Ecto neural progenitor cell (in vitro differentiated cells): Measurements from ENCODE around the gene TRAT1.

Experiments
- DNase-seq: peaks from one replicate; pipeline ENCODE4 v3.0.0-alpha.2; 2018; ENCODE audit warnings: low spot score

The TRAT1 gene

GRCh38 chr3:108861401-108861800, 38.8 kb downstream of the TRAT1 start:
- no peak for DNase-seq

DNA sequence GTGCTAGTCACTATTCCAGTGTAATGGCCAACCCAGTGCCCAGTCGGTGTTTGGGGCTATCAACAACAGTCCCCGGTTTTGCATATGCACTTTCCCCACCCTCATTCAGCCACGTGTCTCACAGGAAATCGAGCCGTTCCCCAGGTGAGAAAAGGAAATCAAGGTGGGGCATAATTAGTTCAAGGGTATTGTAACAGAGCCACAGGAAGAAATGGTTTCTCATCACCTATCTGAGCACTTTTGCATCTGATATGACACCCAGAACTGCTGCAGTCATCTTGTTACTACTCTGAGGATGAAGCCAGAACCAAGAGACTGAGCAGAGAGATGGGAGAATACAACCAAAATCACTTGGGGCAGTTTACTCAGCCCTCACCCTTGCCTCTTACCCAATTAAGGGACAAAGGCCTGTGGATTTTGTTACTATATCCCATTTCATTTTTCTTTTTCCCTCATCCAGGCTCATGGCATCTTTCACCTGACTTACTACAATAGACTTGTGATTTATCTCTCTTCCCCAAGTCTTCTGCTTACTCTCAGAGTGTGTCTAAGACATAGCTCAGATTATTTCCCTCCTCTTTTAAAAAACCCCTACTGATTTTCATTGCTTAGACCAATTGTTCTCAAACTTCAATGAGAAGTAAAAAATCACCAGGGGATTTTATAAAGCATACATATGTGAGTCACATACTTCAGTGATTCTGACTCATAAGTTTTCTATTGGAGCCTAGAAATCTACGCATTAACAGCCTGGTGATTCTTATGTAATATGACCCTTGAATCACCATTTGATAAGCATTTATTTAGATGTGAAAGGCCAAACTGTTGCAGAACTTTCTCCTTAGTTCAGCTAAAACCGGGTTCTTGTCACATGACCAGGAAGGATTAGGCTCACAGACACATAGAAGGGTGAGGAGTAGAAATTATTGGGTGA, 40.5 kb downstream of the TRAT1 start:
- no peak for DNase-seq

DNA sequence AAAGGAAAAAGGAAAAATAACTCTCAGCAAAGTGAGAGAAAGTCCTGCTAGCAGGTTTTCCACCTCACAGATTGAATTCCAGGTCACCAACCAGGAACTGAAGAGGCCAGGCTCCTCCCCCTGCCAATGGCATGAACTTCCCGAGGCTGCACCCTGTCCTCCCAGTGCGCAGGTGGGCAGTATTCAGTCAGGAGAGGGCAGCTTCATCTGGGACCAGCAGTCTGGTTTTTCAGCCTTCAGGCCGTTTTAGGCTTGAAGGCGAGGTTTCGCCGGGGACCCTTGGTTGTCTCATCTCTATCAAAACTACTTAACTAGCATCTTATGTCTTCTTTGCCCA, 41.2 kb downstream of the TRAT1 start:
- no peak for DNase-seq

GRCh38 chr3:108877901-108878300, 55.3 kb downstream of the TRAT1 start:
- no peak for DNase-seq

GRCh38 chr3:108879915-108880314, 57.3 kb downstream of the TRAT1 start:
- DNase-seq = no peak

DNA sequence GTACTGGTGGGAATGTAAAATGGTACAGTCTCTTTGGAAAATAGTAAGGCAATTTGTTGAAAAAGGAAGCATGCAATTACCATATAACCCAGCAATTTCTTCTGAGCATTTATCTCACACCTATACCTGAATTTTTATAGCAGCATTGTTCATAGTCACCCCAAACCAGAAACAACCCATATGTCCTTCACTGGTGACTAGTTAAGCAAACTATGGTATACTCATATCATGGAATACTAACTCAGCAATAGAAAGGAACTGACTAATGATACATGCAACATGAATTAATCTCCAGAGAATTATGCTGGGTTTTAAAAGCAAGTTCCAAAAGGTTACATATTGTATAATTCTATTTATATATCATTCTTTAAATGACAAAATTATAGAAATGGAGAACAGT, 60.2 kb downstream of the TRAT1 start:
- no peak for DNase-seq

DNA sequence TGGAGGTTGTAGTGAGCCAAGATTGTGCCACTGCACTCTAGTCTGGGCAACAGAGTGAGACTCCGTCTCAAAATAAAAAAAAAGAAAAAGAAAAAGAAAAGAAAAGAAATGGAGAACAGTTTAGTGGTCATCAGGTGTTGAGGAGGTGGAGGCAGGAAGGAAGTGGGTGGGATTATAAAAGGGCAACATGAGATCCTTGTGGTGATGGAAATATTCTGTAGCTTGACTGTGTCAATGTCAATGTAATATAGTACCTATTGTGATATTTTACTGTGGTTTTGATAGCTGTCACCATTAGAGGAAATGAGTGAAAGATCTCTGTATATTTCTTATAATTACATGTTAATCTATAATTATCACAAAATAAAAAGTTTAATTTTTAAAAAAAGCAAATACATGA, 60.8 kb downstream of the TRAT1 start:
- no peak for DNase-seq

GRCh38 chr3:108887121-108887520, 64.5 kb downstream of the TRAT1 start:
- DNase-seq = no peak

DNA sequence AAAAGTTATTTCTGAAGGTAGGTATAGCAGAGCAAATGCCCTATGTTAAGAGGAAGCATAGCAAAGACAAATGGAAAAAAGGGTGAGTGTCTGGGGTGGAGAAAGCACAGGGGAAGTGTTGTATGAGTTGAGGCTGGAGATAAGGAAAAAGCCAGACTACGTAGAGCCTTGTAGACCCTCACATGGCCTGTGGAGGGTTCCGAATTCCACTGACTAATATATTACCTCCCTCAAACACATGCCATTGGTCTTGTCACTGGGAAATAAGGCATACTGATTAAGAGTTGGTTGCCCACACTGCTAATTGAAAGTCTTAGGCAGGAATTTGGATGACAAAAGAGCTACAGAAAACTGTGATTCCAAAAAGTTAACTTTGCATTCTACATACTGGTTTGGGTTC, 65.2 kb downstream of the TRAT1 start:
- DNase-seq = no peak

- no peak for DNase-seq
Observed at GRCh38 chr3:108891833-108892232, 69.2 kb downstream of the TRAT1 start.

DNA sequence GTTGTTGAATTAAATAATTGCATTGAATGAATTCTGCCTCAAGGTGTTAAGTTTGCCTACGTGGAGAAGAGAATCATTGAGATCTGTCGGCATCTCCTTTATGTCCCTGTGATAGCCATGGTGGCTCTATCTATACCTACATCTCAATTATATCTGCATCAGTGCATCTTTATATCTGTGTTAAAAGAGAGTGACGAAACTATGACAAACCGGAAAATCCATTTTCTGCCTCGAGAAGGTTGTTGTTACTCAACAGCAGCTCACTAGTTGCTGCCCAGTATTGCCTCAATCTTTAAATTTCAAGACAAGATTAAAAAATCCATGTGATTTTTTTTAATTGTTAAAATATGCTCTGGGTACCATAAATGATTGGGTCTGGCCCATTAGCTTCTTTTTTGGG, 72.4 kb downstream of the TRAT1 start:
- no peak for DNase-seq

- DNase-seq = no peak
Observed at GRCh38 chr3:108897883-108898282, 75.3 kb downstream of the TRAT1 start.

DNA sequence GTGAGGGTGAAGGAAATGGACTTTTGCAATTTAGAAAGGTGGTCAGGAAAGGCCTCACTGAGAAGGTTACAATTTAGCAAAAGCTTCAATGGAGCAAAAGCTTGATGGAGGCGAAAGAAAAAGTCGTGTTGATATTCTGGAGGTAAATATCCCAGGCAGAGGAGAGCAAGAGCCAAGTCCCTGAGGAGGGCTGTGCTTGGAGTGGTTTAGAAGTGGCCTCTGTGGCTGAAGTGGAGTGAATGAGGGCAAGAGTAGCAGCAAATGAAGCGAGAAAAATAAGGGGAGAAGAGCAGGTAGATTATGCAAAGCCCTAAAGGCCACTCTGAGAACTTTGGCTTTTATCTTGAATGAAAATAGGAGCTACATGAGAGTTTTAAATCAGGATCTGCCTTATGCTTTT, 76.9 kb downstream of the TRAT1 start:
- DNase-seq = no peak
